Choroid plexus epithelial cell (primary cell): Measurements from ENCODE around the gene ANKMY1.

Experiments
- DNase-seq: peaks from one replicate; pipeline ENCODE4 v3.0.0-alpha.2; 2010; ENCODE audit warnings: low read depth
- H3K4me3 ChIP-seq: 2 replicates; pipeline ENCODE4 v1.5.1; 2011; ENCODE audit warnings: low read depth, mild to moderate bottlenecking, control low read depth, low read length, moderate library complexity
- TF ChIP-seq, protein P1 (sequence below): conservative IDR thresholded peaks from 2 replicates; pipeline ENCODE4 v1.5.1; 2011; ENCODE audit warnings: low read depth, mild to moderate bottlenecking, control low read depth, inconsistent platforms, low read length, moderate library complexity

Gene ANKMY1

DNA sequence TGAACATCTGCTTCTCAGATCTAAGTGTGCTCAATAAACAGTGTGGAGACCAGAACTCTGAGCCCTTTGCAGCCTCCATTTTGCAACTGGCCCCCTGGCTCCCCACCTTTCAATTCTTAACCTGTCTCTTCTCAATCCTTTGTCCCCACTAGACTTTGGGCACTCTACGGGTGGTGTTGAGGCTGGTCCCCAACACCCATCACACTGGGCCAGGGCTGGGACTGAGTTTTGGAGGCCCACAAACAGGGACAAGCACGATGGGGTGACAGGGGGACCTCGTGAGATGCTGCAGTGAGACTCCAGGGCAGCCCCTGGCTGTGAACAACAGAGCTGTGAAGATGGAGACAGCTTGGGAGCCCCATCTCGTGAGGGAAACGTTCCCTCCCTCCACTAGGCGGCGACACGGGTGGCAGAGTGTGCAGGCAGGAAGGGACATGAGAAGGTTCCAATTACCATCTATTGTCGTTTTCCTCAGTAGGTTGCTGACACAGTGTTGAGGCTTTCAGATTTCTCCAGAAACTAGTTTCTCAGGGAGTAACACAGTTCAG lies 1.2 kb downstream of the ANKMY1 start:
- peak; percentile 66 for DNase-seq
- TF ChIP-seq, protein P1, sequence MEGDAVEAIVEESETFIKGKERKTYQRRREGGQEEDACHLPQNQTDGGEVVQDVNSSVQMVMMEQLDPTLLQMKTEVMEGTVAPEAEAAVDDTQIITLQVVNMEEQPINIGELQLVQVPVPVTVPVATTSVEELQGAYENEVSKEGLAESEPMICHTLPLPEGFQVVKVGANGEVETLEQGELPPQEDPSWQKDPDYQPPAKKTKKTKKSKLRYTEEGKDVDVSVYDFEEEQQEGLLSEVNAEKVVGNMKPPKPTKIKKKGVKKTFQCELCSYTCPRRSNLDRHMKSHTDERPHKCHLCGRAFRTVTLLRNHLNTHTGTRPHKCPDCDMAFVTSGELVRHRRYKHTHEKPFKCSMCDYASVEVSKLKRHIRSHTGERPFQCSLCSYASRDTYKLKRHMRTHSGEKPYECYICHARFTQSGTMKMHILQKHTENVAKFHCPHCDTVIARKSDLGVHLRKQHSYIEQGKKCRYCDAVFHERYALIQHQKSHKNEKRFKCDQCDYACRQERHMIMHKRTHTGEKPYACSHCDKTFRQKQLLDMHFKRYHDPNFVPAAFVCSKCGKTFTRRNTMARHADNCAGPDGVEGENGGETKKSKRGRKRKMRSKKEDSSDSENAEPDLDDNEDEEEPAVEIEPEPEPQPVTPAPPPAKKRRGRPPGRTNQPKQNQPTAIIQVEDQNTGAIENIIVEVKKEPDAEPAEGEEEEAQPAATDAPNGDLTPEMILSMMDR: peak; percentile 76
- peak overlapping the region; percentile 65 for H3K4me3 ChIP-seq

DNA sequence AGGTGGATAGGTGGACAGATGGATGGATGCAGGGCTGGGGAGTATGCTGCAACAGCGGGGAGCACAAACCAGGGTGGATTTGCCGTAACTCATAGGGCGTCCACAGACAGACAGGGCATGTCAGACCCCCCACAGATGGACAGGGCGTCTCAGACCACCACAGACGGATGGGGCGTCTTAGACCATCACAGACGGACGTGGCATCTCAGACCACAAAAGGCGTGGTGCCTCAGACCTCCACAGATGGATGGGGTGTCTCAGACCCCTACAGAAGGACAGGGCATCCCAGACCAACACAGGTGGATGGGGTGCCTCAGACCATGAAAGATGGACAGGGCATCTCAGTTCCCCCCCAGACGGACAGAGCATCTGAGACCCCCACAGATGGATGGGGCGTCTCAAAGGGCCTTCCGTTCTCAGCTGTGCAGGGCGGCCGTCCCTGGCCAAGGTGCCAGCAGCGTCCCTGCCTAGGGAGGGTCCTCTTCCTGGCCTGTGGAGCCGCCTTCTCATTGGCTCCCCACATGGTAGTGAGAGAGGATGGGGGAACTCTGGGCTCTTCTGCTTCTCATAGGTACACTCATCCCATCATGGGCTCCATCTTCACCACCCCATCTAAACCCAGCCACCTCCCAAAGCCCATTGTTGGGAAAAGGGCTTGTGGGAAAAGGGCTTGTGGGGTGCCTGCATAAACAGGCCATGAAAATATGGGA lies 2.1 kb downstream of the ANKMY1 start:
- DNase-seq: no peak
- no peak overlapping the region for H3K4me3 ChIP-seq
- TF ChIP-seq, protein P1: no peak

DNA sequence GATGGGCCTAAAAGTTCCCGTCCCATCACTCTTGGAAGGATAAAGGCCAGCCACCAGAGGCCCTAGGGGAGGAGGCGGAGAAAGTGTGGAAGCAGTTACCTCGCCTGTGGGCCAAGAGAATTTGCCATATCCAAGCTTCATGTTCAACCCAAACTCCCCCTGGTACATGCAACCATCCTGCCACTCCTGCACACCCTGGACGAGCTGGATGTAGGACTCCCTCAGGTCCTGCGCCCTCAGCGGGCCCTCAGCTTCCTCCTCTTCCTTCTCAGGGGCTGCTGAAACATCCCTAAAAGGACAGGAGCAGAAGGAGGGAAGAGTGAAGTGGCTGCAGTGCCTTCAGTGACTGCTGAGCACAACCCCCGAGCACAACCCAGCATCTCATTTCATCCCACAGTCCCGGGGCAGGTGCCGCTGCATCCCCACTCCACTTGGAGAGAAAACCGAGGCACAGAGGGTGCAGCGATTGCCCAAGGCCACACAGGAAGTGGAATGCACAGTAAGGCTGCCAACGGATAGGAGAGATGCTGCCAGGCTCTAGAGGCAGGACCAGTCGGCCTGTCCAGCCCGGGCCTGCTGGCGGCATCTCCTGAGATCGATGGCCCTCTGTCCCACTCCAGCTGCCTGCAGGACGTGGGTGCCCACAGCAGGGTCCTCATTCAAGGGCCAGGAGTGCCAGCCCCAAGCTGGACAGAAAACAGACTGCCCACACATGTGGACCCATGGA lies 2.9 kb downstream of the ANKMY1 start:
- TF ChIP-seq, protein P1: no peak
- no peak overlapping the region for H3K4me3 ChIP-seq
- DNase-seq: no peak

- TF ChIP-seq, protein P1: no peak
- no peak overlapping the region for H3K4me3 ChIP-seq
- no peak for DNase-seq
Observed at GRCh38 chr2:240553956-240554480, 3.8 kb downstream of the ANKMY1 start.

GRCh38 chr2:240551811-240552210 lies 6.0 kb downstream of the ANKMY1 start:
- TF ChIP-seq, protein P1: no peak
- no peak for DNase-seq
- no peak overlapping the region for H3K4me3 ChIP-seq

DNA sequence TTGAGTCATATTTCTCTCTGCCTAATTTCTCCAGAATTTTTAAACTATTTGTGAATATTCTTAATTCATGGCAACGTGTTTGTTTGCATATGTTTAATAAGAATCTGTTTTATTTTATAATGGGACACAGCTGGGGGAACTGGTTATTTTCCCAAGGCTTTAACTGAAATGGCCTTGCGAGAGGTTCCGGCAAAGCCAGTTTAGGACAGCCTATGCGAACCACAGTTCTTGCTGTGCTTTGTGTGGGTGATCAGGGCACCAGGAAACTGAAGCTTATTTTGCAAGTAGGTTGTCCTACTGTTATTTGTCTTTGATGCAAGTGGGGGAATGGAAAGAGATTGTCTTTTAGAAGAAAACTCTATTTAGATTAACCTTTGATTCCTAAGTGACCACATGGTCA lies 6.5 kb downstream of the ANKMY1 start:
- DNase-seq: no peak
- no peak overlapping the region for H3K4me3 ChIP-seq
- TF ChIP-seq, protein P1: no peak
